ENCODE results near the gene RIC3. TPM values are rescaled to one million over a fixed set of nuclear protein-coding genes. Genes with fewer than 3 reads are reported as not detected.
A peak's percentile ranks its signal among the peaks of the same experiment; 100 is the strongest.

RIC3 gene
- total RNA-seq, 4 donors from 2014 or later: 2.2 to 7.1 (median 4.1) TPM

GRCh38 chr11:8081591-8082250 lies 87.1 kb downstream of the RIC3 start:
- H3K9me3 ChIP-seq: no peaks in the 10 kb centered on the region
- in situ Hi-C loops (cut with MboI; ENCODE audit: low sequenced_read_pairs in 4 of 4): no loop called here

GRCh38 chr11:8080674-8081590 lies 87.9 kb downstream of the RIC3 start, which contains the start of gene TUB:
TSS of gene TUB (plus strand) at chr11:8081211. CDS start at chr11:8081511, 300 bp downstream.
- H3K27me3 ChIP-seq: peaks cover 0 to 5% (median 0%) of the 10 kb centered on the region in 3 donors
- H3K4me3 ChIP-seq: peak within 1 kb of the TSS; percentile 52 to 62 (median 56)
- no peaks in the 10 kb centered on the region for H3K9me3 ChIP-seq
- in situ Hi-C loops (cut with MboI; ENCODE audit: low sequenced_read_pairs in 4 of 4): no loop called here
- ATAC-seq (peak in 1 of 2 donors; percentile 41), DNase-seq (no peak)
- no peak for TF ChIP-seq POLR2A (IDR thresholded peaks at IDR 0.05)
- peaks cover 0 to 11% of the 10 kb centered on the region in 2 donors for H3K4me1 ChIP-seq
- intact Hi-C loops (cut with DNase I; ENCODE audit: low total_unique reads): no loop called here
- H3K27ac ChIP-seq: no peak within 1 kb of the TSS
- H3K36me3 ChIP-seq: no peaks in the 10 kb centered on the region

More at GRCh38 chr11:8081591-8082250, 87.1 kb downstream of the RIC3 start:
- no peak for DNase-seq
- intact Hi-C loops (cut with DNase I; ENCODE audit: low total_unique reads): no loop called here
- peak in 1 of 2 donors; percentile 16 for ATAC-seq
- H3K4me1 ChIP-seq: peaks cover 0 to 11% of the 10 kb centered on the region in 2 donors
- H3K27ac ChIP-seq: no peak overlapping the region
- no peaks in the 10 kb centered on the region for H3K36me3 ChIP-seq
- peaks cover 0 to 5% (median 0%) of the 10 kb centered on the region in 3 donors for H3K27me3 ChIP-seq
- peak overlapping the region; percentile 47 to 62 (median 53) for H3K4me3 ChIP-seq
- TF ChIP-seq CTCF (IDR thresholded peaks at IDR 0.05 in 4 of 5, conservative IDR thresholded peaks at IDR 0.05 in 1 of 5): no peak
- TF ChIP-seq POLR2A (IDR thresholded peaks at IDR 0.05): no peak

- H3K4me3 ChIP-seq: peak overlapping the region in 1 of 4 donors; percentile 52
- DNase-seq: no peak
- TF ChIP-seq POLR2A (IDR thresholded peaks at IDR 0.05) (no peak), CTCF (IDR thresholded peaks at IDR 0.05 in 4 of 5, conservative IDR thresholded peaks at IDR 0.05 in 1 of 5) (no peak)
- intact Hi-C loops (cut with DNase I; ENCODE audit: low total_unique reads): no loop called here
- H3K27ac ChIP-seq: no peak overlapping the region
- in situ Hi-C loops (cut with MboI; ENCODE audit: low sequenced_read_pairs in 4 of 4): no loop called here
- H3K9me3 ChIP-seq: no peaks in the 10 kb centered on the region
- H3K36me3 ChIP-seq: no peaks in the 10 kb centered on the region
- no peak for ATAC-seq
- peaks cover 0 to 5% (median 0%) of the 10 kb centered on the region in 3 donors for H3K27me3 ChIP-seq
- peaks cover 0 to 11% of the 10 kb centered on the region in 2 donors for H3K4me1 ChIP-seq
Measured at GRCh38 chr11:8080069-8080670, 88.7 kb downstream of the RIC3 start.

- H3K27ac ChIP-seq: no peak overlapping the region
- DNase-seq: no peak
- no peaks in the 10 kb centered on the region for H3K9me3 ChIP-seq
- no peak for TF ChIP-seq POLR2A (IDR thresholded peaks at IDR 0.05)
- TF ChIP-seq CTCF (IDR thresholded peaks at IDR 0.05 in 4 of 5, conservative IDR thresholded peaks at IDR 0.05 in 1 of 5): no peak
- peaks cover 0 to 5% (median 0%) of the 10 kb centered on the region in 3 donors for H3K27me3 ChIP-seq
- no peaks in the 10 kb centered on the region for H3K36me3 ChIP-seq
- intact Hi-C loops (cut with DNase I; ENCODE audit: low total_unique reads): no loop called here
- peaks cover 0 to 11% of the 10 kb centered on the region in 2 donors for H3K4me1 ChIP-seq
- no peak for ATAC-seq
- no peak overlapping the region for H3K4me3 ChIP-seq
- in situ Hi-C loops (cut with MboI; ENCODE audit: low sequenced_read_pairs in 4 of 4): no loop called here
Measured at GRCh38 chr11:8079111-8079675, 89.6 kb downstream of the RIC3 start.

All from gastrocnemius medialis (tissue), 4 donors.